Pulmonary artery endothelial cell (primary cell): ENCODE results near the gene SV2B. TPM values are rescaled to one million over a fixed set of nuclear protein-coding genes. Genes with fewer than 3 reads are reported as not detected.

ENCODE experiments used
- DNase-seq: peaks from one replicate; pipeline ENCODE4 v3.0.0-alpha.2; 2011; ENCODE audit warnings: low read depth, low spot score
- total RNA-seq: library from RNA; depleted of rRNA; stranded (reverse); fragments of >200 nt; gene quantifications from 2 replicates; pipeline ENCODE4 v1.2.3, GENCODE V29; 2014

The SV2B gene
- total RNA-seq, 1 donor from 2014 or later, result not detected

DNA sequence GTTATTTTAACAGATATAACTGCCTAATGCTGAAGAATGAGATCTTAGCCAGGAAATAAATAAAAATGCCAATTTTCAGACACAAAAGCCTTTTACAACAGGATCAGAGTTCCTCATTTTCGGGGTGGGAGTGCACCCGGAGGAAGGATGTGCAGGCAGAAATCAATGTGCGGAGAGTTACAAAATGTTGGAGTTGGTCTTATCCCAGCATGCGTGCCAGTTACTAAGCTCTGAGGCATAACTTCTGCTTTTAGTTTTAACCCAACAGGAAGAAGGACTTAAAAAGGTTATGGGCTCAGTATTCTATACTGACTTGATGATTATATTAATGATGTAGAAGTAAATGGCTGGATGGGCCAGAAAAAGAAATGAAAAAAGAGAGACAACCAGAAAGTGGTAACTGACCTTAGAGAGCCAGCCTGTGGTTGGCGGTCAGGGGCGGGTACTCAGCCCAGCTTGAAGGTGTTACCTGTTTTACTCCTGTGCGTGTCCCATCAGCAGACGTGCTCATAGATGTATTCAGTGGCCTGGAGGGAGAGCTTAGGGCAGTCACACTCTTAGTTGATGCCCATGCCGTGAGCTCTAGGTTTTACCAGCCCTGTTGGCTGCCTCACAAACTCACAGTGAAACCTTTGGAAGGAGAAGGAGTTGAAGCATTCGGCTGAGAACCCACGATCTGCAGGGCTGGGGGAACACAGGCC is 164.7 kb downstream of the SV2B start:
- DNase-seq, result no peak

DNA sequence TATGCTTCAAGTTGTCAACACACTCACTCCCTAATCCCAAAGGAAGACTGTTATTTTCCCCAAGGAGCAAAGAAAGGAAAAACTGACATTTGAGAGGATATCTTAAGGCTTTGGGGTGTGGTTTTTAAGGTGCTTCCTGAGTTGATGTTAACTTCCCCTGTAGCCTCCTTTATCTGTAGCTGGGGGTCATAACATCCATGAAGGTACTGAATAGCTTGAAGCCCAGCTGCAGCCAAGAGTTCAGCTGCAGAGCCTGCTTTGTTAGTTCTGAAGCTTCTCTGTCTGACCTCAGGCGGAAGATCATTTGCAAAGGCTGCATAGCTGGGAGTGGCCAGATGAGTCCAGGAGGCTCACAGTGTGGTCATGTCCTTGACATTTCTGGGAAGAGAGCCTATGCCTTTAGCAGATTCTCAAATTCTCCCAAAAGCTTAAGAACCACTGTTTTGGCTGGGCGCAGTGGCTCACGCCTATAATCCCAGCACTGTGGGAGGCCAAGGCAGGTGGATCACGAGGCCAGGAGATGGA is 165.4 kb downstream of the SV2B start:
- DNase-seq, result no peak

DNA sequence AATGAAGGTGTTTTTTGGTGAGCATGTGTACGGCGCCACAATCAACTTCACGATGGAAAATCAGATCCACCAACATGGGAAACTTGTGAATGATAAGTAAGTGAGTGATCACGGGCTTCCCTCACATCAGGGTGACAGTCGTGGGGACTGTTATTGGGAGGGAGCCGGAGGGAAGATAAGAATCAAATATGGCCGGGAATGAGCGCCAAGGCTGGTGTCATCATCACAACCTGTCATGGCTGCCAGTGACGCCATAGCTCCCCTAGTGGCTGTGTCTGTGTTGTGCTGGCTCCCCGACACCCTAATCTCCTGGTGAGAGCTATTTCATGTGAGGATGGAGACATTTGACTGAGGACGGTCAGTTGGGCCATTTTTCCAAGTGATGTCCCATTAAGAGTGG is 168.5 kb downstream of the SV2B start:
- no peak for DNase-seq

DNA sequence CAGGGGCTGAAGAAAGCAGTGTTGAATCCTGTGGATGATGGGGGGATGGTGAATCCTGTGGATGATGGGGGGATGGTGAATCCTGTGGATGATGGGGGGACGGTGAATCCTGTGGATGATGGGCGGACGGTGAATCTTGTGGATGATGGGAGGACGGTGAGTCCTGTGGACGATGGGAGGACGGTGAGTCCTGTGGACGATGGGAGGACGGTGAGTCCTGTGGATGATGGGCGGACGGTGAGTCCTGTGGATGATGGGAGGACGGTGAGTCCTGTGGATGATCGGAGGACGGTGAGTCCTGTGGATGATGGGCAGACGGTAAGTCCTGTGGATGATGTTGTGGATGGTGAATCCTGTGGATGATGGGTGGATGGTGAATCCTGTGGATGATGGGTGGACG is 170.7 kb downstream of the SV2B start:
- no peak for DNase-seq

DNA sequence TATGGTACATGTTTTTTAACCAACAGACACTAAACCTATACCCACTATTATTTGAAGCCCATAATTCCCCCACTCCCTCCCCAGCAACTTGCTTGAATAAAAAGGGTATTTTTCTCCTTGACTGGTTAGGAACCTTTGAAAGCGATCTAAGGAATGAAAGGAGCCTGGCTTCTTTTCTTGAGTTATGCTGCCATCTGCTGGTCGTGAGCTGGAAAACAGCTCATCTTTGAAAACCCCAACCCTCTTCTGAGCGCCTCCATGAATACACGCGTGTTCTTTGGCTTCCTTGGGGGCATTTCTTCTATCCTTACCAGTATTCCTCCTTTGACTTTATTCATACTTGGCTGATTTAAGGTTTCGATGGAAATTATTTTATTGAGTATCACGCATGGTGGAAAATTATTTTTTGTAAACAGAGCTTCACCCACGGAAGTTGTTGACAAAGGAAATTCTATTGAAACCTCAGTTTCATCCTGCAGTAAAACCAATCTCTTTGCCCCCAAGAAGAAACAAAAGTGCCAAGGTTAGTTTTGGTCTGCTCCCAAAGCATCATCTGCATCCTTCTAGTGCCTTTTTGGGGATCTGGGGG is 171.6 kb downstream of the SV2B start:
- DNase-seq, result peak; percentile 20

DNA sequence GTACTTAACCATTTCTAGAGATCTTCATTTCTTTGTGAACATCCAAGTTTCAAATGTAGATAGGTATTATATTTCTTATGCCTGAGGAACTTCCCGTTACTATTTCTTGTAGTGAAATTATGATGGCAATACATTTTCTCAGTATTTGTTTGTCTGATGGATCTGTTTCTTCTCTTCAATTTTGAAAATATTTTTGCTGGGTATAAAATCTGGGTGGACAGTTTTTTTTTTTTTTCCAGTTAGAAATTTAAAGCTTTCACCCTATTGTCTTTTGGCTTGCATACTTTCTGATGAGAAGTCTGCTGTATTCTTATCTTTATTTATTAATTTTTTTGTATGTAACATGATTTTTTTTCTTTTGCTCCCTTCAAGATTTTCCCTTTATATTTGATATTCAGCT is 175.8 kb downstream of the SV2B start:
- no peak for DNase-seq

DNA sequence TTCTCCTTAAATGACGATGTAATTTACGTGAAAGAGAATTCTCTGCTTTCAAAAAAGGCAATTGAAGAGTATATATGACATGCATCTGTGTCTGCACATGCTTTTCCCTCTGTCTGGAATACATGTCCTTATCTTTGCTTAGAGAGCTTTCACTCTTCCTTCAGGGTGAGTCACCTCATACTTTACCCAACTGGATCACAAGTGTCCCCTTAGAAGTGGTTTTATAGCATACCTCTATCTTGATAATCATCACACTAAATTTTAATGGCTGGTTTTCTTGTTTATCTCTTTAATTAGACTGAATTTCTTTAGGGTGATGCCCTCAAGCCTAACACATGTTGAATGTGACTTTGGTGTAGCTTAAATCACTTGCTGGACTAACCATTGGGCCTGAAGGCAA is 178.9 kb downstream of the SV2B start:
- no peak for DNase-seq

DNA sequence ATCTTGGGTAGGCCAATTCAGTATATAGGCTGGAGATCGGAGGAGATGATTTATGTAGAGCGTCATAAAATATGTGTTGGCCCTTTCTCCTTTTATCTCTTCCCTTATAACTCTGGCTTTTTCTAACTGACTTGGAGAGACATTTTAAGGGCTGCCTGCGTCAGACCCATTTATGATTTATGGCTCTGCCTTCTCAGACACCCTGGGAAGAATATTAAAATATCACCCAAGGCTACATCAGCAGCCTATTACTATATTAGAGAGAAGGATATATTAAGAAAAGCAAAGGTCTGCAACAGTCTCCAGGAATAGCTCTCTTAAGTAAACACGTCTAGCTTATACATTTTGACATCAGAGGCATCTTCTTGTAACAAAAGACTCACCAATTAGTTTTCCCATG is 179.4 kb downstream of the SV2B start:
- no peak for DNase-seq

DNA sequence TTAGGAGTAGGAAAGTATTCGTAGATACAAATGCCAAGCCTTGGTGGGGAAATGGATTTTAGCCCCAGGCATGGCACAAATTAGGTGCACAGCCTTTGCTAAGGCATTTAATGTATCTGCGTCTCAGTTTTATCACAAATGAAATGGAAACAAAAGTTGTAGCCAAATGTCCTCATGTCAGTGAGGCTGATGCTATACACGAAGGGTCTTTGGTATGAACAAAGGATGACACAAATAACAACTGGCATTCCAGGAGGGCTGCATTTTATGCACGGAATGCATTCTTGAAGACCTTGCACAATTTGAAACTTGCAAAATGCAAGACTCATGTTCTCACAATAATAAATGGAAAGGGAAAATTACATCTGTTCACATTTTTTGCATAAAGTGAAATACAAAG is 181.9 kb downstream of the SV2B start:
- DNase-seq, result no peak

DNA sequence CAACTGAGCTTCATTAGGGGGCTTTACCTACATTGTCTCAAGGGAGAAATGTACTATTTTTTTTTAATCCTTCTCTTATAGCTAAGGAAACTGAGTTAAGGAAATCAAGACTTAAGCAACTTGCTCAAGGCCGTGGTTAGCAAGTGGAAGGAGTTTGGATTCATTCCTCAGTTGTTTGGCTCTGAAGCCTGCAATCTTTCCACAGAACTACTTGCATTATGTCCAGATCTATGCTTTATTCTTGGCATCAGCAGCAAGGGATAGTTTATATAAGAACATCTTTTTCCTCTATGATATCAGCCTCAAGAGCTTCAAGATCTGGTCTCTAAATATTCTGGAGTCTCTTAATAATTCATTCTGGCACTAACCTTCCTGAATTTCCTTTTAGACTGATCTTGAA is 182.4 kb downstream of the SV2B start:
- no peak for DNase-seq

DNA sequence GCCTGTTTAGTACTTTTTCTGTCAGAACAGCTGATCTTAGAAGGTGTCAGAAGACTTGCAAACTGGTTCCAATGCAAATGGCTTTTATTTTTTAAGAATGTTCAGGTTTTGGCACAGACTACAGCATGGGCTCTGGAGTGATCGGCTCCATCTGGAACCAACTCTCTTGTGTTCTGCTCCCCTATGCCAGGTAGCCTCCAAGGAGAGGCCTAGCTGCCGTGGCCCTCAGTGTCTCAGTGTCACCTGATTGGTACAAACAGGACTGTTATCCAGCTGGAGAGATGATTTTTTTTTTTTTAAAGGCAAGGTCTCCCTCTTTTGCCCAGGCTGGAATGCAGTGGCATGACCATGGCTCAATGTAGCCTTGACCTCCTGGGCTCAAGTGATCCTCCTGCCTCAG is 183.1 kb downstream of the SV2B start:
- no peak for DNase-seq

DNA sequence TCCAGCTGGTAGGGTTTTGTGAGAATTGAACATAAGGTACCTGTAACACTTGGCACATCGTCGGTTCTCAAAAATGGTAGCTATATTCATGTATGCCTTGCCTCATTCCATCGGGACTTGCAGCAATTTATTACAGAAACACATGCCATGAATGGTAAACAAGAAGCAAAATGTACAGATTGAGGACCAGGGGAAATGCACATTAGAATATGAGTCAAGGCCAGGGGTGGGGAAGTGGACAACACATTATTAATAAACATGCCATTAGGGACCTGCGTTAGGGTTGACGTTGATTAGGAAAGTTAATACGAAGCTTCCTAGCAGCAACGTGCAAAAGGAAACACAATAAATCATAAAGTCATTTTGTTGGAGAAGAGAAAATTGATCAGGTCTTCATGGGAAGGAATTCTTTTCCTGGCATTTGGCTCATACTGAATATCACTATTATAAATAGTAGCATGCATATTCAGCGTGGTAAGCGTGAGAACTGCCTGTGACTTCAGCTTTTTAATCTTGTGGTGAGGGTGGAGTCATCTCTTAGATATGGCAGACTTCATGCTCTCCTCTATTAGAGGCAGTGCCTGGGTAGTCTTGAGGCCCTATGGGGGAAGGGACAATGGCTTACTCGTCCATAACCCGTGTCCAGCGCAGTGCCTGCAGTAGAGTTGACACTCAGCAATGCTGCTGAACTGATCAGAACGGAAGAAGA is 184.9 kb downstream of the SV2B start:
- no peak for DNase-seq

DNA sequence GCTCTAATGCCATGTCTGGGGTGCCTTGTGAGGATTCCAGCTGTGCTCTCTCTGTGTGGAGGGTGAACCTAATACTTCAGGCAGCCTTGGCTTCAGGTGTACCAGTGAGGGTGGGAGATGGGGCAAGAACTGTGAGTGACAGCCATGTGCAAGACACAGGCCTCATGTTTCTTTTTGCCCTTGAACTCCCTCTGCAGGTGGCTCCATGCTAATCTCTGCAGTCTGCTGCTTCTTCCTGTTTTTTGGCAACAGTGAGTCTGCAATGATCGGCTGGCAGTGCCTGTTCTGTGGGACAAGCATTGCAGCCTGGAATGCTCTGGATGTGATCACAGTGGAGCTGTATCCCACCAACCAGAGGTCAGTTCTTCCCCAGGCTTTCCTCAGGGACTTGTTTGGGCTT is 189.3 kb downstream of the SV2B start:
- no peak for DNase-seq

DNA sequence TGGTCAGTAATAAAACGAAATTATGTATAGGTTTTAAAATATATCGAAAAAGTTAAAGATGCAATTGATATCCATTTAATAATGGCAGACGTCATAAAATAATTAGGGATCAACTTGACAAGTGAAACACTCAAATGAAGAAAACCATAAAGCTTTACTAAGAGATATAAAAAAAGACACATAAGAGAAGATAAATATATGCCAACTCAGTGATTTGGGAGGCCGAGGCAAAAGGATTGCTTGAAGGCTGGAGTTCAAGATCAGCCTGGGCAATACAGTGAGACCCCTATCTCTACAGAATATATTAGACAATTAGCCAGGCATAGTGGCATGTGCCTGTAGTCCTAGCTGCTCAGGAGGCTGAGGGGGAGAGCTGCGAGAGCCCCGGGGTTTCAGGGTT is 190.5 kb downstream of the SV2B start:
- no peak for DNase-seq

DNA sequence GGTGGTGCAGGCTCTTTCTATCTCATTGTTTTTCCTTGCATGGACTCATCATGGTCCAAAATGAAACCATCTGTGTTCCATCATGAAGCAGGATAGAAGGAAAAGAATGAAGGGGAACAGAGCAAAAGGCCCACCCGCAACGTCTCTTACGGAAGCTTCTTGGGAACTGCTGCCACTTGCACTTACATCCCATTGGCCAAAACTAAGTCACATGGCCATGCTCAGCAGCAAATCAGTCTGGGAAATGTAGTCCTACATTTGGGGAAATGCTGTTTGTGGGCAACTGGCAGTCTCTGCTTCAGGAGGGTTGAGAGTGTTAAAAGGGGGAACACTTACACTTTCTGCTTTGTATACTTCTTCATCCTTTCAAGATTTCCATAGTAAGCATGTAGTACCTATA is 191.6 kb downstream of the SV2B start:
- DNase-seq, result no peak

DNA sequence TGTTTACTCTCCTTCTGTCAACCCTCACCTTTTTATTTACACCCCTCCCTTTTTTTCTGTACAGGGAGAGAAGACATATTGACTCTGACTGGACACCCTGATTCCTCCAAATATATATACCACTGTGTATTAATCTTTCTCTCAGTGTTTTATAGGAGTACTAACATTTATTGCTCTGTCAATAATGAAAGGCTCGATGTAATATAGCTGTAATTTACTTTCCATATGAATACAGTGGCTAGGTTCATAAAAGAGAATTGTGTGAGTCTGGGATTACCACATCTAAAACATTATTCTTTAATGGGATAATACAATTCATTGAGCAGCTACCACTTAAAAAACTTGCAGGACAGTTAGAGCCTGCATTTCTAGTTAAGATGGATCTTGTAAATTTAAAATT is 194.3 kb downstream of the SV2B start:
- DNase-seq, result no peak

DNA sequence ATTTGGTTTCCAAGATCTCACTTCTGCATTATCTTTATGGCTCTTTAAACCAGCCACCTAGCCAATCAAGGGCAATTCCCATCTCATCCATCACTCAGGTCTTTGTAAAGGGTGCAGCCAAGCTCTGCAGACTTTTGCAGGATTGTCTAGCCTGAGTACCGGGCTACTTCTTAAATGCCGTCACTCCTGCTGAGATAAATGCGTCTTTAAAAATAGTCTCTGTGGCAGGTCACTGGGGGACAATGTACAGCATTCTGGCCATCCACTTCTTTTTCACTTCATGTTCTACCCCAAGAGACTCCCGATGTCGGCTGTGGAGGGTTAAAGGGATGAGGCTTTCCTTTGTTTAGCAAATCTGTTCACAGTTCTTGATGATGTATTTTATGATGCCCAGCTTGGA is 194.7 kb downstream of the SV2B start:
- no peak for DNase-seq

DNA sequence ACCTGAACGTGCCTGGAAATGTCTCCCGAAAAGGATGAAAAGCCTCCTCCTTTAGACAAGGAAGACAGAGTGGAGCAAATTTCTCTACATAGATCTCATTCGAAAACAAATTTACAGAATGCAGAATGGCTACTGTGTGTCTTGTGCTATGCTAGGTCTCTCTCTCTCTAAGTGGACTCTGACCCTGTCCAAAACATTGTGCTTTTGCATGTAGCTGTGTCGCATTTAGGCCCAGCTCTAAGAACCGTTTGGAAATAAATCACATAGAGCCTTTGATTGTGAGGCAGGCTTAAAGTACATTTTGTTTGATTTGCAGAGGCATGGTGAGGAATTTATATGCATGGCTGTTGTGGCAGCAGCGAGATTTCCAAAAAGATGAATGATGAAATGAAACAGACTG is 198.0 kb downstream of the SV2B start:
- DNase-seq, result no peak

DNA sequence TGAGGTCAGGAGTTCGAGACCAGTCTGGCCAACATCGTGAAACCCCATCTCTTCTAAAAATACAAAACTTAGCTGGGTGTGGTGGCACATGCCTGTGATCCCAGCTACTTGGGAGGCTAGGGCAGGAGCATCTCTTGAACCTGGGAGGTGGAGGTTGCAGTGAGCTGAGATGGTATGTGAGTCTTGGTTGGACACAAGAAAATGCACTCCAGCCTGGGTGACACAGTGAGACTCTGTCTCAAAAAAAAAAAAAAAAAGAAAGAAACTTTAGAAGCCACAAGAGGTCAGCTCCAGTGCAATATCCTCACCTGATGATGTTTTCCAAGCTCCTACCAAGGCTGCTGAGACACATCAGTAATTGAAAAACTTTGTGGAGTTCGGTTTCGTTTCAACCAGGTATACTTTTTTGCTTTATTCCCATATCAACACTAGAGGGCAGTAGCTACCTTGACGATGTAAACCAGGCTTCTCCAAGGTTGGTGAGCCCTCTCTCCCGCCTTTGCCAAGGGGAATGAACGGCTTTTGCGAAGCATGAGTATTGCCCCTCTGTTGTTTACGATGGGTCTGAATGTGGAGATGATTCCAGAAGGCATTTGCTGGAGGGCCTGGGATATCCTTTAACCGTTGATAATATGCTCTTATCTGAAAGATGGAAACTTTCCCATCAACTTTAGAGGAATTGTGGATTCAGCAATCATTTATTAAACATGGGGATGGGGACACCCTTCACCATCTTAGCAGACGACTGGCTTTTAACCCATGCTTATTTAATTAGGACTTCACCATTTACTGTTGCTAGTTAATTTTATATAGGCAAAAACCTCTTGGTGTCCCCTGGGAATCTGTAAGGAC is 202.8 kb downstream of the SV2B start:
- DNase-seq, result no peak

DNA sequence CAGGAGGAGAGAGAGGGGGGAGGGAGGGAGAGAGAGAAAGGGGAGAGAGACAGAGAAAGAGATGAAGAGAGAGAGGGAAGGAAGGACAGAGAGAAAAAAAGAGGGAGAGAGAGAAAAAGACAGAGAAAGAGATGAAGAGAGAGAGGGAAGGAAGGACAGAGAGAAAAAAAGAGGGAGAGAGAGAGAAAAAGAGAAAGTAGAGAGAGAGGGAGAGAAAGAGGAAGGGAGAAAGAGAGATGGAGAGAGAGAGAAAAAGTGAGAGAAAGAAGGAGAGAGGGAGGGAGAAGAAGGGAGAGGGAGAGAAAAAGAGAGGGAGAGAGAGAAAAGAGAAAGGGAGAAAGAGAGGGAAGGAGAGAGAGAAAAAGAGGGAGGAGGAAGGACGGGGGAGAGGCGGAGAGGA is 204.2 kb downstream of the SV2B start:
- DNase-seq, result no peak

DNA sequence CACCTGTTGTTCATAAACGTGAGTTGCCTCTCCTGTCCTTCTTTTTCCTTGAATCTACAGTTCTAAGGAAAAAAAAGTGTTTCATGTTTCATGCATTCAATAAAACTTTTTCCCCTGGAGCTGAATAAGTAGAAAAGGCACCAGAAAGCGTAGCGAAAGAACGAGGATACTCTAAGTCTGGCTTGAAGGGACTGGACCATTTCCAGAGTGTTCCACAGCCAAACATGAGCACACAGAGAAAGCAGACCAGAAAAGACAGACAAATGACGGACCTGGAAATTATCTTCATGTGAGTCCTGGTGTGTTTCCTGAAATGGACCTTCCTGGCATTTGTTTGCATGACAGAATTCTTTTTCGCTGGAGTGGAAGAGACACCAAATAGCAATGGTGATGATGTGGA is 204.7 kb downstream of the SV2B start:
- DNase-seq, result no peak

DNA sequence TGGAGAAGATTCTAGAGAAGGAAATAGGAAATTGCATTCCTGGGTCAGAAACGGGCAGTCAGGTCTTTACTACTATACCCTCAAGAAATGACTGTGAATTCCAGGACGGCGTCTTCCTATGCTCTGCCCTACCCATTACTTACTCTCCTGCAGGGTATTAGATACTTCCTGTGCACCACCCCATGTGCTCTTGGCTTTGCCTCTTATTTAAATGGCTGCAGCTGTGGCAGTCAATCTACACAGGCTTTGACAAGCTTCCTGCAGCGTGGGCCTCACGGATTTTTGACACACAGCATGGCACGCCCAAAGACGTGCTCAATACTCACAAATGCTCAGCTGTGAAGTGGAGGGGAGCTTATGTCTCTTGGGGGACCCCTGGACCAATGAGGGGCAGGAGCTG is 206.1 kb downstream of the SV2B start:
- DNase-seq, result no peak
